Measurements from ENCODE around the gene GINS1. TPM values are rescaled to one million over a fixed set of nuclear protein-coding genes. Genes with fewer than 3 reads are reported as not detected.

The GINS1 gene
- total RNA-seq, 1 experiment from 2014 or later, result 74.3 TPM

DNA sequence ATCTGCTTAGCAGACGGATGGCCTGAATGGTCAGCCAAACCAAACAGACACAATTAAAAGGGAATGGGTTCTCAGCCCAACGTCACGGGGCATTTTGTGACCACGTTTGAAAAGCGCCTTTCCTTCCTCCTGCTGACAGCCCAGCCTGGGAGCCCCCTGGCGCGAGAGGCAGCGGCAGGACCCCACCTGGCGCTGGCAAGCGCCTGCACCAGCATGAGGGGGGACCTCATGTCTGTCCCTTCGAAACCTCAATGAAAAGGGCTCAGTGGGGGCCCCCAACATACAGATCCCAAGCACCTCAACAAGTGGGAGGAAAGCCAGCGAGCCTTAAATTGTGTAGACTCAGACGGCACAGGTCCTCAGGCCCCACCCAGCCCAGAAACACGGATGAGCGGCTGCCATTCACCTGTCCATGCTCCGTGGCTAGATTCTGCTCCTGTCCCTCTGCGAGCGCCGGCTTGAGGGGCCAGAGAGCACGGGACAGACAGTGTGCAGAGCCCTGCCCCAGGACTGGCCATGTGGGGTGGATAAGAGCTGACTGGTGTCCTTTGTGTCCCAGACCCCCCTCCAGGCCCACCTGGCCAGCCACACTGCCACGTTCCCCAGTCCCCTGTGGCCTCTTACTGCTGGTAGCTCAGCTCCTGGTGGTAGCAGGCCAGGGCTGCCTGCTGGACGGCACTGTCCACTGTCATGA is 90.3 kb downstream of the GINS1 start:
- Histone ChIP-seq H4K20me1 (ENCODE audit: control insufficient read depth, insufficient read depth, insufficient read length) (no peaks in the 10 kb centered on the region), H3K4me2 (ENCODE audit: insufficient read depth, insufficient read length, low read length) (no peak overlapping the region), H4K5ac (ENCODE audit: insufficient read length, low read depth, low read length) (no peak overlapping the region), H2AK5ac (ENCODE audit: insufficient read length, low read length) (no peak overlapping the region), H3K27ac (ENCODE audit: insufficient read length, low read depth, low read length) (no peak overlapping the region), H3K79me2 (ENCODE audit: insufficient read depth, low read length) (no peaks in the 10 kb centered on the region), H4K8ac (replicated peaks; ENCODE audit: insufficient read length, low read depth, low read length) (no peak overlapping the region), H3K4me1 (ENCODE audit: insufficient read depth, low read length) (no peaks in the 10 kb centered on the region), H4K91ac (ENCODE audit: insufficient read length, low read depth, low read length) (no peak overlapping the region), H3K18ac (ENCODE audit: insufficient read length, low read depth, low read length) (no peak overlapping the region), H3K79me1 (ENCODE audit: insufficient read depth, low read depth, low read length, poor library complexity, severe bottlenecking) (no peaks in the 10 kb centered on the region), H3K9ac (ENCODE audit: extremely low read depth, insufficient read length, low read length) (no peak overlapping the region), H3K56ac (ENCODE audit: insufficient read length, low read depth, low read length) (no peak overlapping the region), H3K4ac (ENCODE audit: low read depth, low read length) (no peak overlapping the region), H3K23ac (ENCODE audit: insufficient read length, low read depth, low read length) (no peak overlapping the region), H3T11ph (ENCODE audit: low read length) (no peak overlapping the region), H3K27me3 (ENCODE audit: insufficient read depth, low read length) (no peaks in the 10 kb centered on the region), H3K23me2 (ENCODE audit: insufficient read length, low read depth, low read length, poor library complexity, severe bottlenecking) (no peaks in the 10 kb centered on the region), H2AFZ (ENCODE audit: low read length) (no peak overlapping the region), H3K14ac (ENCODE audit: insufficient read depth, low read length) (no peak overlapping the region), H2BK5ac (ENCODE audit: insufficient read length, low read length) (no peak overlapping the region), H2BK120ac (ENCODE audit: low read depth, low read length, poor library complexity, severe bottlenecking) (no peak overlapping the region), H2BK20ac (ENCODE audit: low read depth, low read length, poor library complexity, severe bottlenecking) (no peak overlapping the region), H2BK15ac (ENCODE audit: low read depth, low read length) (no peak overlapping the region), H2BK12ac (ENCODE audit: insufficient read length, low read depth, low read length) (no peak overlapping the region), H3K9me3 (ENCODE audit: control insufficient read depth, low read depth, low read length) (no peaks in the 10 kb centered on the region)
- no peaks in the 10 kb centered on the region; a peak in 1 of 4 replicates for H3K4me1 Mint-ChIP-seq
- TF ChIP-seq, protein P1, sequence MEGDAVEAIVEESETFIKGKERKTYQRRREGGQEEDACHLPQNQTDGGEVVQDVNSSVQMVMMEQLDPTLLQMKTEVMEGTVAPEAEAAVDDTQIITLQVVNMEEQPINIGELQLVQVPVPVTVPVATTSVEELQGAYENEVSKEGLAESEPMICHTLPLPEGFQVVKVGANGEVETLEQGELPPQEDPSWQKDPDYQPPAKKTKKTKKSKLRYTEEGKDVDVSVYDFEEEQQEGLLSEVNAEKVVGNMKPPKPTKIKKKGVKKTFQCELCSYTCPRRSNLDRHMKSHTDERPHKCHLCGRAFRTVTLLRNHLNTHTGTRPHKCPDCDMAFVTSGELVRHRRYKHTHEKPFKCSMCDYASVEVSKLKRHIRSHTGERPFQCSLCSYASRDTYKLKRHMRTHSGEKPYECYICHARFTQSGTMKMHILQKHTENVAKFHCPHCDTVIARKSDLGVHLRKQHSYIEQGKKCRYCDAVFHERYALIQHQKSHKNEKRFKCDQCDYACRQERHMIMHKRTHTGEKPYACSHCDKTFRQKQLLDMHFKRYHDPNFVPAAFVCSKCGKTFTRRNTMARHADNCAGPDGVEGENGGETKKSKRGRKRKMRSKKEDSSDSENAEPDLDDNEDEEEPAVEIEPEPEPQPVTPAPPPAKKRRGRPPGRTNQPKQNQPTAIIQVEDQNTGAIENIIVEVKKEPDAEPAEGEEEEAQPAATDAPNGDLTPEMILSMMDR (conservative IDR thresholded peaks at IDR 0.05), result no peak
- peaks cover 33 to 53% (median 44%) of the 10 kb centered on the region in 3 experiments for H3K36me3 Mint-ChIP-seq (ENCODE audit: insufficient read depth in 1 of 3, low read depth in 3 of 3)
- no CpG with 5 or more reads among the region's 22 CpGs for WGBS (ENCODE audit: extremely low coverage, insufficient read length, low lambda C conversion rate)
- H3K27ac Mint-ChIP-seq, result no peak overlapping the region
- no peaks in the 10 kb centered on the region for H3K9me3 Mint-ChIP-seq
- no peaks in the 10 kb centered on the region; the same call in 1 of the 2 replicates for H3K27me3 Mint-ChIP-seq (ENCODE audit: low read depth)
- H3K4me3 Mint-ChIP-seq, result no peak overlapping the region
- no peak for DNase-seq

Other genes with a start within 250 kb of the GINS1 start
- gene ENTPD6, start 212.0 kb upstream of the GINS1 start, total RNA-seq (2021), result 51.4 and 57.4 TPM in 2 replicates
- 46.9 TPM in 2 replicates for gene PYGB, start 159.6 kb upstream of the GINS1 start, total RNA-seq (2021)
- gene ABHD12, start 16.8 kb upstream of the GINS1 start, total RNA-seq (2021), result 54.4 and 56.6 TPM in 2 replicates
- 29.2 and 34.3 TPM in 2 replicates for gene NINL, start 177.9 kb downstream of the GINS1 start, total RNA-seq (2021)
- gene NANP, start 216.3 kb downstream of the GINS1 start, total RNA-seq (2021), result 7.0 and 7.1 TPM in 2 replicates